ENCODE data around the gene FBXW12.
"Not testable (repeated sequence)": the region's sequence is repeated elsewhere in the genome, so short reads cannot be mapped to it uniquely, and the experiment has no call there.

The FBXW12 gene

GRCh38 chr3:48371651-48372376, at the start of gene FBXW12:
TSS of gene FBXW12 (plus strand) at chr3:48372219. CDS start at chr3:48372768, 549 bp downstream.
- no peak for DNase-seq

GRCh38 chr3:48331706-48332435, 40.1 kb upstream of the FBXW12 start:
- DNase-seq, result not testable (repeated sequence)

- DNase-seq, result not testable (repeated sequence)
Measured at GRCh38 chr3:48333346-48334245, 38.4 kb upstream of the FBXW12 start, which contains the start of gene SPINK8. TSS of gene SPINK8 (minus strand) at chr3:48333661. CDS start at chr3:48328341, 5,320 bp downstream.

- DNase-seq, result no peak
Measured at GRCh38 chr3:48334605-48335004, 37.4 kb upstream of the FBXW12 start.

- not testable (repeated sequence) for DNase-seq
Measured at GRCh38 chr3:48335286-48335685, 36.7 kb upstream of the FBXW12 start.

GRCh38 chr3:48337536-48337935, 34.5 kb upstream of the FBXW12 start:
- DNase-seq, result peak; percentile 37

- DNase-seq, result no peak
Measured at GRCh38 chr3:48338635-48339034, 33.4 kb upstream of the FBXW12 start.

GRCh38 chr3:48343432-48343831, 28.6 kb upstream of the FBXW12 start:
- DNase-seq, result no peak

- DNase-seq, result no peak
Measured at GRCh38 chr3:48344867-48345507, 27.0 kb upstream of the FBXW12 start.

- no peak for DNase-seq
Measured at GRCh38 chr3:48345946-48346572, 26.0 kb upstream of the FBXW12 start.

GRCh38 chr3:48347500-48347899, 24.5 kb upstream of the FBXW12 start:
- DNase-seq, result no peak

GRCh38 chr3:48352546-48352945, 19.5 kb upstream of the FBXW12 start:
- DNase-seq, result no peak

GRCh38 chr3:48353987-48354386, 18.0 kb upstream of the FBXW12 start:
- no peak for DNase-seq

GRCh38 chr3:48356419-48356818, 15.6 kb upstream of the FBXW12 start:
- DNase-seq, result no peak

- no peak for DNase-seq
Measured at GRCh38 chr3:48361928-48362327, 10.1 kb upstream of the FBXW12 start.

GRCh38 chr3:48364840-48365239, 7.2 kb upstream of the FBXW12 start:
- DNase-seq, result no peak

GRCh38 chr3:48367201-48367600, 4.8 kb upstream of the FBXW12 start:
- DNase-seq, result no peak

- no peak for DNase-seq
Measured at GRCh38 chr3:48369693-48370332, 2.2 kb upstream of the FBXW12 start.

GRCh38 chr3:48370333-48370713, 1.7 kb upstream of the FBXW12 start:
- no peak for DNase-seq

GRCh38 chr3:48372377-48372770, 355 bp downstream of the FBXW12 start:
- DNase-seq, result no peak

- no peak for DNase-seq
Measured at GRCh38 chr3:48372862-48373435, 930 bp downstream of the FBXW12 start.
